Progenitor cell of endocrine pancreas (in vitro differentiated cells): ENCODE measurements around the gene LARP1. TPM values are rescaled to one million over a fixed set of nuclear protein-coding genes. Genes with fewer than 3 reads are reported as not detected.

ENCODE experiments used
- DNase-seq: peaks from one replicate; pipeline ENCODE4 v3.0.0; 2021; ENCODE audit warnings: low spot score; ENCODE audit not compliant: unreplicated experiment
- H3K27ac Mint-ChIP-seq: 2 replicates; pipeline ENCODE4 v1.8.0; 2021; ENCODE audit warnings: mild to moderate bottlenecking, moderate library complexity, mixed read lengths
- H3K27me3 Mint-ChIP-seq: 2 replicates; pipeline ENCODE4 v1.8.0; 2021; ENCODE audit warnings: mixed read lengths
- H3K36me3 Mint-ChIP-seq: 2 replicates; pipeline ENCODE4 v1.8.0; 2022; ENCODE audit warnings: mixed read lengths; ENCODE audit not compliant: insufficient read depth
- H3K4me1 Mint-ChIP-seq: 2 replicates; pipeline ENCODE4 v1.8.0; 2021; ENCODE audit warnings: low read depth, mixed read lengths
- H3K4me3 Mint-ChIP-seq: 2 replicates; pipeline ENCODE4 v1.8.0; 2021; ENCODE audit warnings: low read depth, mild to moderate bottlenecking, moderate library complexity, mixed read lengths
- H3K9me3 Mint-ChIP-seq: 2 replicates; pipeline ENCODE4 v1.8.0; 2021; ENCODE audit warnings: low read depth, mixed read lengths
- total RNA-seq: library from RNA; stranded (reverse); gene quantifications from 2 replicates; pipeline ENCODE4 v1.2.1, GENCODE V29; 2021
- TF ChIP-seq, protein P1 (sequence below): fragments of 200-600 bp; sonication (generic); IDR thresholded peaks from one replicate; pipeline ENCODE4 v1.5.0; 2021; ENCODE audit warnings: antibody characterized with exemption, mild to moderate bottlenecking; ENCODE audit not compliant: unreplicated experiment

LARP1 gene
- total RNA-seq, 1 donor from 2014 or later: 225 TPM

DNA sequence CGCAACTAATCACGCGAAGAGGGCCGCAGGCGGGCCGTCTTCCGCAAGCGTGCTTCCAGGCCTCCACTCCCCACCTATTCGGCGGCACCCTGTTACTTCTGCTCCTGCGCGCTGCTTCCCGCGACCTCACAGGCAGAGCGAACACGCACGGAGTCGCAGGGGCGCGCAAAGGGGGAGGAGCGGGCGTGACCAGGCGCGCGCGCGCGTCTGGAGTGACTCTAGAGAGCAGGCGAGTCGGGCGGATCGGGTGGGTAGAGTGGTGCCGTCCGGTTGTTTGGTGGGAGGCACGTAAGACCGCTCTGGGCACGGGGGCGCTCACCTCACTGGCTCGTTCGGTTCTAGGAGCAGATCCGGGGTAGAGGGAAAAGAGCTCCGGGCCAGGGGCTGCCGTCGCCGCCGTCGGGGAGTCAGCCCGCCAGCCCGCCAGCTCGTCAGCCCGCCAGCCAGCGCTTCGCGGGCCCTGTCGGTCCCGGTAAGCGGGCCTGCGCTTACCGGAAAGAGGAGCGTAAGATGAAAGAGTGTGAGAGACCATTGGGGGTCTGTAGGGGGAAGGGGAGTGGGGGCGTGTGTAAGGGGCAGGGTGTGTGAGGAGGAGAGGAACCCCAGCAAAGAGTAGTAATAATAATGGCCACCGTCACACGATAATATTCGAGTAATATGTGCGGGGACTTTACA lies 103.3 kb downstream of the LARP1 start, which contains the start of gene CNOT8:
TSS of gene CNOT8 (plus strand) at position 331 of the 675 bp plus-strand sequence. CDS start 4,652 bp downstream, outside the sequence.
- Mint-ChIP-seq H3K27me3 (no peaks in the 10 kb centered on the region), H3K9me3 (no peaks in the 10 kb centered on the region), H3K4me3 (peak within 1 kb of the TSS; percentile 90), H3K36me3 (peaks cover 2% of the 10 kb centered on the region), H3K27ac (peak within 1 kb of the TSS; percentile 100), H3K4me1 (peaks cover 24% of the 10 kb centered on the region)
- TF ChIP-seq, protein P1, sequence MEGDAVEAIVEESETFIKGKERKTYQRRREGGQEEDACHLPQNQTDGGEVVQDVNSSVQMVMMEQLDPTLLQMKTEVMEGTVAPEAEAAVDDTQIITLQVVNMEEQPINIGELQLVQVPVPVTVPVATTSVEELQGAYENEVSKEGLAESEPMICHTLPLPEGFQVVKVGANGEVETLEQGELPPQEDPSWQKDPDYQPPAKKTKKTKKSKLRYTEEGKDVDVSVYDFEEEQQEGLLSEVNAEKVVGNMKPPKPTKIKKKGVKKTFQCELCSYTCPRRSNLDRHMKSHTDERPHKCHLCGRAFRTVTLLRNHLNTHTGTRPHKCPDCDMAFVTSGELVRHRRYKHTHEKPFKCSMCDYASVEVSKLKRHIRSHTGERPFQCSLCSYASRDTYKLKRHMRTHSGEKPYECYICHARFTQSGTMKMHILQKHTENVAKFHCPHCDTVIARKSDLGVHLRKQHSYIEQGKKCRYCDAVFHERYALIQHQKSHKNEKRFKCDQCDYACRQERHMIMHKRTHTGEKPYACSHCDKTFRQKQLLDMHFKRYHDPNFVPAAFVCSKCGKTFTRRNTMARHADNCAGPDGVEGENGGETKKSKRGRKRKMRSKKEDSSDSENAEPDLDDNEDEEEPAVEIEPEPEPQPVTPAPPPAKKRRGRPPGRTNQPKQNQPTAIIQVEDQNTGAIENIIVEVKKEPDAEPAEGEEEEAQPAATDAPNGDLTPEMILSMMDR: no peak
- DNase-seq: peak; percentile 95

DNA sequence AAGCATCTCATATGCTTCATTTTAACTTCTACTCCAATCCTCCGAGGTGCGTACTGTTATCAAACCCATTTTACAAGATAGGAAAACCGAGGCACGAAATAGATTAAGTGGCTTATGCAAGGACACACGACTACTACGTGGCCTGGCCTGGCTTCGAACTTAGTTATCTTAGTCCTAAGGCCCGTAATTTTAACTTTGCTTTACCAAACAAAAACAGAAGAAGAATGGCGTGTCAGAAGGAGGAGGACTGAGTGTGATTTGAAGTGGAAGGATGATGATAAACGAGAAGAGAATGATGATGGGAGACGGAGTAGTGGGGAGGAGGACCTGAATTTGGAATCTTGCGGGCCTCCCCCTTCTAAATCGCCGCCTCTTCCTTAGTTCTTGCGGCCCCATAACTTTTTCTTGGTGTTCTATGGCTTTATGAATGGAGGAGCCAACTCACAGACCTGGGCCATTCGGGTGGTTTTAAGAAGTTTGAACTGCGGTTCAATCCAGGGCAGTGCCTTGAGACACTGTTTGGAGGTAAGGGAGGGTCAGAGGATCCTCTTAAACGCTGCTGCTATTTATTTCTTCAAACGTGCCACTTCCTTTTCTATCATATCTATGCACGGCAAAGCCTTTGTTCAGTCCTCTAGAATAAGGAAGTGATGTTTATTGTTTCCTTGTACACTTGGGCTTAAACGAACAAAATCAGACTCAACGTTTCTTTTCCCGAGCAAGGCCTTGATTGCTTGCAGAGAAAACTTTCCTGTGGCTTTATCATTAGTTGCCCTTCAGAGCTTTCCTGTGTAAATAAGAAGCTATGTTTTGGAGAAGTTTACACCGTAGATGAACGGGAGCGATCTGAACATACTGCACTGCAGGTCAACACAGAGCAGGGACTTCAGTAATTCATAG lies 104.0 kb downstream of the LARP1 start:
- DNase-seq: no peak
- Mint-ChIP-seq H3K27ac (peak overlapping the region; percentile 100), H3K4me1 (peaks cover 24% of the 10 kb centered on the region), H3K27me3 (no peaks in the 10 kb centered on the region), H3K36me3 (peaks cover 2% of the 10 kb centered on the region), H3K9me3 (no peaks in the 10 kb centered on the region), H3K4me3 (peak overlapping the region; percentile 90)
- TF ChIP-seq, protein P1: no peak

DNA sequence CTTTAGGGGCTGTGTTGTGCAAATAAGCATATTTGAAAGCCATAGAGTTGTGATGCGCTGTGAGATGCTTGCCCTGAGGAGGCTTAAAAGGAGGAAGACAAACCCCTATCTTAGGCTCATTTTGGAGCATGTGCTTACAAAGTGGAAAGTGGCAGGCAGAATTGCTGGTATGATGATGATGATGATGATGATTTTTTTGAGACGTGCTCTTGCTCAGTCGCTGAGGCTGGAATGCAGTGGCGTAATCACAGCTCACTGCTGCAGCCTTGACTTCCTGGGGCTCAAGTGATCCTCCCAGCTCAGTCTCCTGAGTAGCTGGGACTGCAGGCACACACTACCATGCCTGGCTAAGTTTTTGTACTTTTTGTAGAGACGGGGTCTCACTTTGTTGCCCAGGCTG lies 104.9 kb downstream of the LARP1 start:
- Mint-ChIP-seq H3K4me1 (peaks cover 24% of the 10 kb centered on the region), H3K27me3 (no peaks in the 10 kb centered on the region), H3K9me3 (no peaks in the 10 kb centered on the region), H3K36me3 (peaks cover 4% of the 10 kb centered on the region), H3K4me3 (peak overlapping the region; percentile 90), H3K27ac (peak overlapping the region; percentile 73)
- no peak for DNase-seq
- TF ChIP-seq, protein P1: no peak

DNA sequence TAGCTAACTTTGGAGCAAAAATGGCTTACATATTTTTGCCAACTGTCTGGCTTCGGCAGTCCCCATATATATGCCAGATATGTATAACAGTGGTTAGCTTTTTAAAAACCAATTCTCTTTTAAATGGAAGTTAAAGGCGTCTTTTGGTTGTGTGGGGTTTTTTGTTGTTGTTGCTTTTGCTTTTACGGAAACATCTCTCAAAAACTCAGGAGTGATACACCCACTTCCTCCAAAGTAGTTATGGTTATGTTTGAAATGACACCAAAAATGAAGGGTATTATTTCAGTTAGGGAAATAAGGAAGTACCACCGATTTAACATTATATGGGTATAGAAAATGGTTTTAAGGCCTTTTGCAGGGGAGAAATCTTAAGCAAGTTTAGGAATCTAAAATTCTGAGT lies 105.6 kb downstream of the LARP1 start:
- H3K36me3 Mint-ChIP-seq: peaks cover 9% of the 10 kb centered on the region
- peaks cover 24% of the 10 kb centered on the region for H3K4me1 Mint-ChIP-seq
- H3K4me3 Mint-ChIP-seq: peak overlapping the region; percentile 90
- DNase-seq: no peak
- H3K27ac Mint-ChIP-seq: no peak overlapping the region
- no peaks in the 10 kb centered on the region for H3K27me3 Mint-ChIP-seq
- H3K9me3 Mint-ChIP-seq: no peaks in the 10 kb centered on the region
- TF ChIP-seq, protein P1: no peak

DNA sequence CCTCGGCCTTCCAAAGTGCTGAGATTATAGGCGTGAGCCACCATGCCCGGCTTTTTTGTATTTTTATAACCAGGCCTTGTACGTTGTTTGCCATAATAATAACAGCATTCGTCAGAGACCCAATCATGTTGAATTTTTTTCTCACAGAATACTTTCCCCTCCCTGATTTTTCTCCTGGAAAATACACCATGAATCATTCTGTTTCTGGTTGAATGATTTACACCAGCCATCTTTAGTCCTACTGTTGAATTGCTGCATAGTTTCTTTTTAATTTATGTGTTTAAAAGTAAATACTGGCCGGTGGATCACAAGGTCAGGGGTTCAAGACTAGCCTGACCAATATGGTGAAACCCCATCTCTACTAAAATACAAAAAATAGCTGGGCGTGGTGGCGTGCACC lies 106.8 kb downstream of the LARP1 start:
- Mint-ChIP-seq H3K4me3 (no peak overlapping the region), H3K27ac (no peak overlapping the region), H3K4me1 (peaks cover 20% of the 10 kb centered on the region), H3K27me3 (no peaks in the 10 kb centered on the region), H3K36me3 (peaks cover 11% of the 10 kb centered on the region), H3K9me3 (no peaks in the 10 kb centered on the region)
- TF ChIP-seq, protein P1: no peak
- DNase-seq: no peak
